ENCODE data around the gene KCNG3. TPM values are rescaled to one million over a fixed set of nuclear protein-coding genes. Genes with fewer than 3 reads are reported as not detected.

The KCNG3 gene
- total and polyA plus RNA-seq, 2 donors from 2014 or later: 0.19 to 0.88 TPM

DNA sequence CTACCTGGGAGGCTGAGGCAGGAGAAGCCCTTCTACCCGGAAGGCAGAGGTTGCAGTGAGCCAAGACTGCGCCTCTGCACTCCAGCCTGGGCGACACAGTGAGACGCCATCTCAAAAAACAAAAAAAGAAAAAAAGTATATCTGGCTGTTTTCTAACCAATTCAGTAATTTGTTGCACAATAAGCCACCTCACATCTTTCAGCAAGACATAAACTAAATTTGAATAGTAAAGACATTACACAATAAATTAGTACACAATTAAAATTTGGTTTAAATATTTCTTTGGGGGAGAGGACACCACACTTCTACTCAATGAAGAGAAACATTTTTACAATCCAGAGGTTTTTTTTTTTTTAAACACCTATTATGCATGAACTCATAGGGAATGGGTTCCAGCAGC is 38.6 kb upstream of the KCNG3 start:
- no peaks in the 10 kb centered on the region for H3K9me3 ChIP-seq (ENCODE audit: control insufficient read depth in 2 of 3, insufficient read depth in 1 of 3, low read length in 3 of 3)
- no peak overlapping the region for H3K9ac ChIP-seq (ENCODE audit: low read length in 3 of 3)
- FAIRE-seq (no peak), DNase-seq (no peak)
- intact Hi-C loops (cut with DNase I): no loop called here
- H3K27me3 ChIP-seq (ENCODE audit: control insufficient read depth, insufficient read depth, low read length): no peaks in the 10 kb centered on the region
- no peak overlapping the region for H3K4me3 ChIP-seq (ENCODE audit: low read length in 3 of 3)
- no peaks in the 10 kb centered on the region for H3K4me1 ChIP-seq (ENCODE audit: control insufficient read depth in 2 of 3, insufficient read depth in 2 of 3, low read depth in 1 of 3, low read length in 3 of 3)
- H3K27ac ChIP-seq (ENCODE audit: low read depth in 2 of 2, low read length in 2 of 2): no peak overlapping the region
- TF ChIP-seq, protein P1, sequence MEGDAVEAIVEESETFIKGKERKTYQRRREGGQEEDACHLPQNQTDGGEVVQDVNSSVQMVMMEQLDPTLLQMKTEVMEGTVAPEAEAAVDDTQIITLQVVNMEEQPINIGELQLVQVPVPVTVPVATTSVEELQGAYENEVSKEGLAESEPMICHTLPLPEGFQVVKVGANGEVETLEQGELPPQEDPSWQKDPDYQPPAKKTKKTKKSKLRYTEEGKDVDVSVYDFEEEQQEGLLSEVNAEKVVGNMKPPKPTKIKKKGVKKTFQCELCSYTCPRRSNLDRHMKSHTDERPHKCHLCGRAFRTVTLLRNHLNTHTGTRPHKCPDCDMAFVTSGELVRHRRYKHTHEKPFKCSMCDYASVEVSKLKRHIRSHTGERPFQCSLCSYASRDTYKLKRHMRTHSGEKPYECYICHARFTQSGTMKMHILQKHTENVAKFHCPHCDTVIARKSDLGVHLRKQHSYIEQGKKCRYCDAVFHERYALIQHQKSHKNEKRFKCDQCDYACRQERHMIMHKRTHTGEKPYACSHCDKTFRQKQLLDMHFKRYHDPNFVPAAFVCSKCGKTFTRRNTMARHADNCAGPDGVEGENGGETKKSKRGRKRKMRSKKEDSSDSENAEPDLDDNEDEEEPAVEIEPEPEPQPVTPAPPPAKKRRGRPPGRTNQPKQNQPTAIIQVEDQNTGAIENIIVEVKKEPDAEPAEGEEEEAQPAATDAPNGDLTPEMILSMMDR (IDR thresholded peaks at IDR 0.05; ENCODE audit: borderline replicate concordance, extremely low read depth, insufficient read depth): no peak
- H3K36me3 ChIP-seq (ENCODE audit: control insufficient read depth in 2 of 3, insufficient read depth in 3 of 3, low read length in 3 of 3): no peaks in the 10 kb centered on the region

- no peaks in the 10 kb centered on the region for H3K9me3 ChIP-seq (ENCODE audit: control insufficient read depth in 2 of 3, insufficient read depth in 1 of 3, low read length in 3 of 3)
- intact Hi-C loops (cut with DNase I): no loop called here
- no peaks in the 10 kb centered on the region for H3K27me3 ChIP-seq (ENCODE audit: control insufficient read depth, insufficient read depth, low read length)
- H3K9ac ChIP-seq (ENCODE audit: low read length in 3 of 3): no peak overlapping the region
- H3K4me1 ChIP-seq (ENCODE audit: control insufficient read depth in 2 of 3, insufficient read depth in 2 of 3, low read depth in 1 of 3, low read length in 3 of 3): no peaks in the 10 kb centered on the region
- DNase-seq (peak in 4 of 5 donors; percentile 39 to 61 (median 50)), FAIRE-seq (no peak)
- no peak overlapping the region for H3K4me3 ChIP-seq (ENCODE audit: low read length in 3 of 3)
- H3K27ac ChIP-seq (ENCODE audit: low read depth in 2 of 2, low read length in 2 of 2): no peak overlapping the region
- TF ChIP-seq, protein P1 (IDR thresholded peaks at IDR 0.05; ENCODE audit: borderline replicate concordance, extremely low read depth, insufficient read depth): no peak
- H3K36me3 ChIP-seq (ENCODE audit: control insufficient read depth in 2 of 3, insufficient read depth in 3 of 3, low read length in 3 of 3): no peaks in the 10 kb centered on the region
Measured at GRCh38 chr2:42523341-42523740, 29.6 kb upstream of the KCNG3 start.

DNA sequence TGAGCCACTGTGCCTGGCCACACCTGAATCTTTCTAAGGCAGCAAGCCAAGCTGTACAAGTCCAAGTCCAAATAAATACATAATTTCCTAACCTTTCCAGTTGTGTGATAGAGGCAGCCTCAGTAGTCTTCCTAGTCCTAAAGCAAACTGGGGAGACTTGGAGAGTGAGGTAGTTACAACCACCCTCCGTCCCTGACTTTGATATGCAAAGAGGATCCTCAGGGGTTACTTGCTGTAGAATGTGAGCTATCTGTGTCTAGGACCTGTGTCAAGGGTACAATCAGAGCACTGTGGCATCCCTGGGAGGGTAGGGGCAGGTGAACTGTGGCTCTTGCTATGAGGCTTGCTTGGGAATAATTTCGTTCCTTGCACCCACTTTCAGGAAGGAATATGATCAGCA is 28.3 kb upstream of the KCNG3 start:
- FAIRE-seq (no peak), DNase-seq (no peak)
- Histone ChIP-seq H3K9me3 (ENCODE audit: control insufficient read depth in 2 of 3, insufficient read depth in 1 of 3, low read length in 3 of 3) (no peaks in the 10 kb centered on the region), H3K36me3 (ENCODE audit: control insufficient read depth in 2 of 3, insufficient read depth in 3 of 3, low read length in 3 of 3) (no peaks in the 10 kb centered on the region), H3K27me3 (ENCODE audit: control insufficient read depth, insufficient read depth, low read length) (no peaks in the 10 kb centered on the region), H3K4me3 (ENCODE audit: low read length in 3 of 3) (no peak overlapping the region), H3K4me1 (ENCODE audit: control insufficient read depth in 2 of 3, insufficient read depth in 2 of 3, low read depth in 1 of 3, low read length in 3 of 3) (no peaks in the 10 kb centered on the region), H3K9ac (ENCODE audit: low read length in 3 of 3) (no peak overlapping the region), H3K27ac (ENCODE audit: low read depth in 2 of 2, low read length in 2 of 2) (no peak overlapping the region)
- TF ChIP-seq, protein P1 (IDR thresholded peaks at IDR 0.05; ENCODE audit: borderline replicate concordance, extremely low read depth, insufficient read depth): no peak
- intact Hi-C loops (cut with DNase I): no loop called here

GRCh38 chr2:42519624-42520023 is 25.8 kb upstream of the KCNG3 start:
- DNase-seq (no peak), FAIRE-seq (no peak)
- intact Hi-C loops (cut with DNase I): loop anchor here (10.0 kb wide), 1 partner anchor 145 kb away; no protein-coding TSS in a partner anchor
- no peak overlapping the region for H3K4me3 ChIP-seq (ENCODE audit: low read length in 3 of 3)
- no peaks in the 10 kb centered on the region for H3K36me3 ChIP-seq (ENCODE audit: control insufficient read depth in 2 of 3, insufficient read depth in 3 of 3, low read length in 3 of 3)
- H3K9ac ChIP-seq (ENCODE audit: low read length in 3 of 3): no peak overlapping the region
- no peaks in the 10 kb centered on the region for H3K4me1 ChIP-seq (ENCODE audit: control insufficient read depth in 2 of 3, insufficient read depth in 2 of 3, low read depth in 1 of 3, low read length in 3 of 3)
- TF ChIP-seq, protein P1 (IDR thresholded peaks at IDR 0.05; ENCODE audit: borderline replicate concordance, extremely low read depth, insufficient read depth): no peak
- no peaks in the 10 kb centered on the region for H3K9me3 ChIP-seq (ENCODE audit: control insufficient read depth in 2 of 3, insufficient read depth in 1 of 3, low read length in 3 of 3)
- no peaks in the 10 kb centered on the region for H3K27me3 ChIP-seq (ENCODE audit: control insufficient read depth, insufficient read depth, low read length)
- H3K27ac ChIP-seq (ENCODE audit: low read depth in 2 of 2, low read length in 2 of 2): no peak overlapping the region

Data from kidney (tissue), 14 donors.